Frontal cortex (tissue), 4 donors: ENCODE measurements around the gene CLCN1. TPM values are rescaled to one million over a fixed set of nuclear protein-coding genes. Genes with fewer than 3 reads are reported as not detected.

Source experiments
- DNase-seq, 2 donors: peaks; one replicate each; pipeline ENCODE4 v3.0.0; 2012; ENCODE audit warnings: low spot score in 2 of 2
- FAIRE-seq: peaks from 2 replicates; lab custom pipeline; 2012; peaks lifted over from hg19 to GRCh38; lab: Jason Lieb, UNC
- total RNA-seq: library from RNA; depleted of rRNA; stranded (reverse); fragments of >200 nt; gene quantifications from one replicate; pipeline ENCODE4 v1.2.3, GENCODE V29; 2014
- donor health status: control.
- donor health status: control.
- donor health status: control.

Gene CLCN1
- total RNA-seq, 1 donor from 2014 or later: under 0.01 TPM

GRCh38 chr7:143360788-143361551 is 45.1 kb downstream of the CLCN1 start:
- DNase-seq: peak; percentile 61 to 78
- FAIRE-seq: no peak

- FAIRE-seq (no peak), DNase-seq (peak in 1 of 2 donors; percentile 70)
Measured at GRCh38 chr7:143361552-143362130, 45.7 kb downstream of the CLCN1 start.

- FAIRE-seq (no peak), DNase-seq (peak; percentile 81 to 87)
Measured at GRCh38 chr7:143362131-143363015, 46.5 kb downstream of the CLCN1 start, which contains the start of gene FAM131B. Gene FAM131B (minus strand): TSS chr7:143362713. CDS start chr7:143362603, 110 bp downstream.

GRCh38 chr7:143363016-143363937 is 47.4 kb downstream of the CLCN1 start:
- no peak for DNase-seq
- no peak for FAIRE-seq

GRCh38 chr7:143367972-143368371 is 52.1 kb downstream of the CLCN1 start:
- DNase-seq: no peak
- no peak for FAIRE-seq

GRCh38 chr7:143368387-143368786 is 52.5 kb downstream of the CLCN1 start:
- FAIRE-seq: no peak
- no peak for DNase-seq

- FAIRE-seq: no peak
- no peak for DNase-seq
Measured at GRCh38 chr7:143369678-143370651, 54.1 kb downstream of the CLCN1 start.

GRCh38 chr7:143372070-143372469 is 56.2 kb downstream of the CLCN1 start:
- DNase-seq: peak in 1 of 2 donors; percentile 59
- FAIRE-seq: no peak

GRCh38 chr7:143373255-143373794 is 57.4 kb downstream of the CLCN1 start:
- FAIRE-seq (no peak), DNase-seq (no peak)

GRCh38 chr7:143374561-143374960 is 58.6 kb downstream of the CLCN1 start:
- DNase-seq (no peak), FAIRE-seq (no peak)

GRCh38 chr7:143375298-143376034 is 59.6 kb downstream of the CLCN1 start:
- DNase-seq: no peak
- FAIRE-seq: no peak

- FAIRE-seq (no peak), DNase-seq (no peak)
Measured at GRCh38 chr7:143376396-143376795, 60.5 kb downstream of the CLCN1 start.

- DNase-seq (no peak), FAIRE-seq (no peak)
Measured at GRCh38 chr7:143379611-143380259, 63.8 kb downstream of the CLCN1 start.

GRCh38 chr7:143380260-143380645 is 64.3 kb downstream of the CLCN1 start:
- FAIRE-seq (no peak), DNase-seq (peak; percentile 70 to 76)

GRCh38 chr7:143380646-143381426 is 64.9 kb downstream of the CLCN1 start, which contains the start of gene ZYX:
Gene ZYX (plus strand): TSS chr7:143381345. CDS start chr7:143381572, 227 bp downstream.
- FAIRE-seq (no peak), DNase-seq (peak; percentile 94 to 96)
